ENCODE data around the gene IL15. TPM values are rescaled to one million over a fixed set of nuclear protein-coding genes. Genes with fewer than 3 reads are reported as not detected.

Gene IL15
- total RNA-seq, 1 donor from 2014 or later: 9.0 TPM

DNA sequence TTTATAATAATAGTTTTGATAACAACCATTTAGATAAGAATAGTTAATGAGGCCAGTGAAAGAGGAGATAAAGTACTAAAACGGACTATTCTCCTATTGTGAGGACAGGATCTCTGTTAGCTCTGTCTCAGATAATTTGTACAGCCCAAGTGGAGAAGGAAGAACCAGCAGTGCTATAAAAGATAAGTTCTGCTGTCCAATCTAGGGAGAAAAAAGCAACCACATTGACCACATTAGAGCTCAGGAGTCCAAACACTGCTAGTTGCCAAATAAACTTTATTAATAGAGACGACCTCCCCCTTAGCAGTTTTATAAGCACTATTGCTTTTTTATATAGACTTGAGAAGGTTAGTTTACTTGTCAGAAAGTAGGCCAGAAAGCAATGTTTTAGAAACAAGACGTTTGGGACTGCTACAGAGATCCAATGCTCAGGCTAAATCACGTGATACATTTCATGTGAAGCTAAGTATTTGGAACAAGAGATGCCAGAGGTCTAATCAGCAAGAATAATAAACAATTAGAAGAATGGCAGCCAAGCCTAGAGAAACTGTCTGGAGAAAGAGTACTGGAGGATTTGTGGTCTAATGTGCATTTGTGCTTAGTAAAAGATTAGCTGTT, 15.9 kb downstream of the IL15 start:
- TF ChIP-seq, protein P1, sequence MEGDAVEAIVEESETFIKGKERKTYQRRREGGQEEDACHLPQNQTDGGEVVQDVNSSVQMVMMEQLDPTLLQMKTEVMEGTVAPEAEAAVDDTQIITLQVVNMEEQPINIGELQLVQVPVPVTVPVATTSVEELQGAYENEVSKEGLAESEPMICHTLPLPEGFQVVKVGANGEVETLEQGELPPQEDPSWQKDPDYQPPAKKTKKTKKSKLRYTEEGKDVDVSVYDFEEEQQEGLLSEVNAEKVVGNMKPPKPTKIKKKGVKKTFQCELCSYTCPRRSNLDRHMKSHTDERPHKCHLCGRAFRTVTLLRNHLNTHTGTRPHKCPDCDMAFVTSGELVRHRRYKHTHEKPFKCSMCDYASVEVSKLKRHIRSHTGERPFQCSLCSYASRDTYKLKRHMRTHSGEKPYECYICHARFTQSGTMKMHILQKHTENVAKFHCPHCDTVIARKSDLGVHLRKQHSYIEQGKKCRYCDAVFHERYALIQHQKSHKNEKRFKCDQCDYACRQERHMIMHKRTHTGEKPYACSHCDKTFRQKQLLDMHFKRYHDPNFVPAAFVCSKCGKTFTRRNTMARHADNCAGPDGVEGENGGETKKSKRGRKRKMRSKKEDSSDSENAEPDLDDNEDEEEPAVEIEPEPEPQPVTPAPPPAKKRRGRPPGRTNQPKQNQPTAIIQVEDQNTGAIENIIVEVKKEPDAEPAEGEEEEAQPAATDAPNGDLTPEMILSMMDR (IDR thresholded peaks at IDR 0.05; ENCODE audit: insufficient read depth, low read length, poor library complexity, severe bottlenecking): no peak
- Histone ChIP-seq H3K27me3 (ENCODE audit: control insufficient read depth, insufficient read depth, low read length) (no peaks in the 10 kb centered on the region), H3K4me3 (ENCODE audit: low read depth, low read length) (no peak overlapping the region), H3K36me3 (ENCODE audit: control insufficient read depth, insufficient read depth, low read length) (no peaks in the 10 kb centered on the region)
- DNase-seq (ENCODE audit: low read depth): no peak

DNA sequence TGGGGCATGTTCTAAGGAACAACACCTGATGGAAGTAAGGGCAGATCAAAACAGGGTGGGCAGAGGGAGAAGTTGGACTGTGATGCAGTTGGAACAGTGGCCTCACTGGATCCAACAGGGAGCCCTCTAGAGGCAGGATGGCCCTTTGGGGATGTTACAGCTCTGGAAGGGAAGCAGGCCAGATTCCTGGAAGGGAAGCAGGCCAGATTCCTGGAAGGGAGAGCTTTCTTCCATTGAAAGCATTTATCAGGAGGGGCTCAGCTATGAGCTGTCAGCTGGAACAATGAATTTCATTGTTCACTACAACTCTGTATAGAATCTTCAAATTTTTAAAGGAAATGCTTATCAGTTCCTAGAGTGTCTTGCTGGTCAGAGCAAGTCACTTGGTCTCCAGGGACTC, 17.7 kb downstream of the IL15 start:
- Histone ChIP-seq H3K36me3 (ENCODE audit: control insufficient read depth, insufficient read depth, low read length) (no peaks in the 10 kb centered on the region), H3K27me3 (ENCODE audit: control insufficient read depth, insufficient read depth, low read length) (no peaks in the 10 kb centered on the region), H3K4me3 (ENCODE audit: low read depth, low read length) (no peak overlapping the region)
- no peak for DNase-seq (ENCODE audit: low read depth)
- TF ChIP-seq, protein P1 (IDR thresholded peaks at IDR 0.05; ENCODE audit: insufficient read depth, low read length, poor library complexity, severe bottlenecking): peak; percentile 48

DNA sequence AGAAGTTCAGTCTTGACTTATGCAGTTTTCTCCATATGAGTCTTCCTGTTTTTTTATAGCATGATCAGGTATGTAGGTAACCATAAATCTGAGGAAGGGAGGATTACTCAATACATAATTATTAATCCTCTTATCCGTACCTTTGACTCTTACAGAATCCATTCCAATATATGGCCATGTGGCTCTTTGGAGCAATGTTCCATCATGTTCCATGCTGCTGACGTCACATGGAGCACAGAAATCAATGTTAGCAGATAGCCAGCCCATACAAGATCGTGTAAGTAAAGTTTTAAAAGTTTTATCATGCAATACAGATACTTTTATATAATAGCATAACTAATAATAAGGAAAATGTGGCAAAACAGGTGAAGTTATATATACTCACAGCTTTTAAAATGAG, 19.6 kb downstream of the IL15 start:
- DNase-seq (ENCODE audit: low read depth): no peak
- TF ChIP-seq, protein P1 (IDR thresholded peaks at IDR 0.05; ENCODE audit: insufficient read depth, low read length, poor library complexity, severe bottlenecking): no peak
- Histone ChIP-seq H3K4me3 (ENCODE audit: low read depth, low read length) (no peak overlapping the region), H3K36me3 (ENCODE audit: control insufficient read depth, insufficient read depth, low read length) (no peaks in the 10 kb centered on the region), H3K27me3 (ENCODE audit: control insufficient read depth, insufficient read depth, low read length) (no peaks in the 10 kb centered on the region)

DNA sequence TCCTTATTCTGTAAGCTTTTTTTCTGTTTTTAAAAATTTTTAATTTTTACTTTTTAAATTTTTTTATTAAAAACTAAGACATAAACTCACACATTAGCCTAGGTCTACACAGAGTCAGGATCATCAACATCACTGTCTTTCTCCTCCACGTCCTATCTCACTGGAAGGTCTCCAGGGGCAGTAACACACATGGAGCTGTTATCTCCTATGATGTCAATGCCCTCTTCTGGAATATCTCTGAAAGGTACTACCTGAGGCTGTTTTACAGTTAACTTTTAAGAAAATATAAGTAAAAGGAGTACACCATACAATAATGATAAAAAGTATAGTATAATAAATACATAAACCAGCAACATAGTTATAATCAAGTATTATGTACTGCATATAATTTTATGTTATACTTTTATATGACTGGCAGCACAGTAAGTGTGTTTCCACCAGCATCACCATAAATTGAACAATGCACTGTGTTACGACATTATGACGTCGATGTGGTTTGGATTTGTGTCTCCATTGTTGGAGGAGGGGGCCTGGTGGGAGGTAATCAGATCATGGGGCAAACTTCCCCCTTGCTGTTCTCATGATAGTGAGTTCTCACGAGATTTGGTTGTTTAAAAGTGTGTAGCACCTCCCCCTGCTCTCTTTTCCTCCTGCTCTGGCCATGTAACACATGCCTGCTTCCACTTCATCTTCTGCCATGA, 21.3 kb downstream of the IL15 start:
- no peak overlapping the region for H3K4me3 ChIP-seq (ENCODE audit: low read depth, low read length)
- DNase-seq (ENCODE audit: low read depth): no peak
- TF ChIP-seq, protein P1 (IDR thresholded peaks at IDR 0.05; ENCODE audit: insufficient read depth, low read length, poor library complexity, severe bottlenecking): no peak
- H3K36me3 ChIP-seq (ENCODE audit: control insufficient read depth, insufficient read depth, low read length): no peaks in the 10 kb centered on the region
- no peaks in the 10 kb centered on the region for H3K27me3 ChIP-seq (ENCODE audit: control insufficient read depth, insufficient read depth, low read length)

DNA sequence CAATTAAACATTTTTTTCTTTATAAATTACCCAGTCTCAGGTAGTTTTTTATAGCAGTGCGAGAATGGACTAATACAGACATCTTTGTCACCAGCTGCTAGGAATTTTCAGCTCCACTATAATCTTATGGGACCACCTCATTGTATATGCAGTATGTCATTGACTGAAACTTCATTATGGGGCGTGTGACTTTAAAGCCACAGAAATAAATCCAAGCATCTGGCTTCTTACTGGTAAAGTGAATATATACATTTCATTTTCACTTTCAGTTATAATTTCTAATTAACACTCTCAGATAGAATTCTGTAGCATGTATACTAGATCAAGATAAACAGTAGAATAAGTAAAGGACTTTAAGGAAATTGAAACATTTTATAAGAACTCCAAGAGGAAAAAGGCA, 21.9 kb downstream of the IL15 start:
- TF ChIP-seq, protein P1 (IDR thresholded peaks at IDR 0.05; ENCODE audit: insufficient read depth, low read length, poor library complexity, severe bottlenecking): no peak
- no peak overlapping the region for H3K4me3 ChIP-seq (ENCODE audit: low read depth, low read length)
- H3K36me3 ChIP-seq (ENCODE audit: control insufficient read depth, insufficient read depth, low read length): no peaks in the 10 kb centered on the region
- DNase-seq (ENCODE audit: low read depth): no peak
- no peaks in the 10 kb centered on the region for H3K27me3 ChIP-seq (ENCODE audit: control insufficient read depth, insufficient read depth, low read length)

Measured in kidney epithelial cell (primary cell).